ENCODE data around the gene GPR37L1.

Gene GPR37L1

GRCh38 chr1:202106340-202107254 is 16.1 kb upstream of the GPR37L1 start:
- H3K18ac ChIP-seq (ENCODE audit: low read depth in 1 of 2, low read length in 2 of 2) = peak overlapping the region in 1 of 2 experiments; percentile 22
- no peaks in the 10 kb centered on the region for H3K36me3 ChIP-seq (ENCODE audit: control insufficient read depth in 1 of 2, insufficient read depth in 2 of 2, low read depth in 1 of 2, low read length in 2 of 2)
- H3K27me3 ChIP-seq (ENCODE audit: control insufficient read depth in 1 of 2, insufficient read depth in 1 of 2, low read length in 2 of 2) = no peaks in the 10 kb centered on the region
- H3K27ac ChIP-seq (ENCODE audit: low read length, poor library complexity, severe bottlenecking) = no peak overlapping the region
- no peak overlapping the region for H3K9ac ChIP-seq (ENCODE audit: low read length)
- 82% methylated on average over 10 of the region's 10 CpGs for WGBS
- H3K9me3 ChIP-seq (ENCODE audit: control insufficient read depth, low read length) = no peaks in the 10 kb centered on the region
- DNase-seq = no peak
- H3K4ac ChIP-seq (ENCODE audit: low read depth in 1 of 2, low read length in 2 of 2) = no peak overlapping the region
- H2AK5ac ChIP-seq (ENCODE audit: low read length, severe bottlenecking) = peak overlapping the region; percentile 13
- peak overlapping the region in 1 of 2 experiments; percentile 43 for H2BK12ac ChIP-seq (ENCODE audit: low read length in 2 of 2)
- H2BK5ac ChIP-seq (ENCODE audit: low read depth, low read length, poor library complexity, severe bottlenecking) = peak overlapping the region; percentile 53
- no peak overlapping the region for H3K4me2 ChIP-seq (ENCODE audit: low read length, poor library complexity, severe bottlenecking)
- H3K4me1 ChIP-seq (ENCODE audit: control insufficient read depth, insufficient read depth, low read depth, low read length) = peaks cover 32% of the 10 kb centered on the region
- H4K8ac ChIP-seq (ENCODE audit: low read length) = no peak overlapping the region
- H2BK120ac ChIP-seq (ENCODE audit: low read depth, low read length) = no peak overlapping the region
- H3K4me3 ChIP-seq (ENCODE audit: insufficient read depth in 1 of 2, low read depth in 1 of 2, low read length in 2 of 2) = no peak overlapping the region
- no peak overlapping the region for H2BK15ac ChIP-seq (ENCODE audit: low read depth, poor library complexity, severe bottlenecking)
- H2AFZ ChIP-seq (ENCODE audit: low read depth, low read length) = no peak overlapping the region
- H3K79me1 ChIP-seq (replicated peaks; ENCODE audit: low read length, poor library complexity, severe bottlenecking) = no peaks in the 10 kb centered on the region
- H3K23ac ChIP-seq (ENCODE audit: low read length in 2 of 2) = no peak overlapping the region
- H4K91ac ChIP-seq (ENCODE audit: low read length) = no peak overlapping the region
- H3K14ac ChIP-seq (ENCODE audit: low read length in 2 of 2) = no peak overlapping the region

DNA sequence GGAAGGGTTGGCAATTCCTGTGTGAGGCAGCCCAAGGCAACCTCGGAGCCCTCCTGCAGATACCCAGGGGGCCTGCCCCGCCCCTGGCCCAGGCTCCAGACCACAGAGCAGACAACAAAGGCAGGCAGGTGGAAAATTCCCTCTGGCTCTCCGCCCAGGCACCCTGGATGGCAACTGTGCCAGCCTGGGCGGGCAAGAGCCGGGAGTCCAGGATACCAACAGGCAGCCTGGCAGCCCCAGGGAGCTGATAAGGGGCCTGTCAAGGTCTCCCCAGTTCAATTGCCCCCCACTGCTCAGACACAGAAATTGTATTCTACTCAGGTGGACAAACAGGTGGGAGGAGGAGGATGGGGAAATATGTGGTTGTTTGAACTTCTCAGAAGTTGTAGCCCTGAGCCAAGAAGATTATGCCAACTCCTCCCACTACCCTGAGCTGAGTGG is 15.4 kb upstream of the GPR37L1 start:
- Histone ChIP-seq H3K4me1 (ENCODE audit: control insufficient read depth, insufficient read depth, low read depth, low read length) (peaks cover 31% of the 10 kb centered on the region), H4K8ac (ENCODE audit: low read length) (no peak overlapping the region), H2BK15ac (ENCODE audit: low read depth, poor library complexity, severe bottlenecking) (no peak overlapping the region), H4K91ac (ENCODE audit: low read length) (no peak overlapping the region), H3K23ac (ENCODE audit: low read length in 2 of 2) (no peak overlapping the region), H3K27me3 (ENCODE audit: control insufficient read depth in 1 of 2, insufficient read depth in 1 of 2, low read length in 2 of 2) (no peaks in the 10 kb centered on the region), H2BK12ac (ENCODE audit: low read length in 2 of 2) (no peak overlapping the region), H2BK120ac (ENCODE audit: low read depth, low read length) (no peak overlapping the region), H3K9ac (ENCODE audit: low read length) (no peak overlapping the region), H2BK5ac (ENCODE audit: low read depth, low read length, poor library complexity, severe bottlenecking) (no peak overlapping the region), H2AFZ (ENCODE audit: low read depth, low read length) (no peak overlapping the region), H3K9me3 (ENCODE audit: control insufficient read depth, low read length) (no peaks in the 10 kb centered on the region), H2AK5ac (ENCODE audit: low read length, severe bottlenecking) (peak overlapping the region; percentile 13), H3K27ac (ENCODE audit: low read length, poor library complexity, severe bottlenecking) (no peak overlapping the region), H3K4me2 (ENCODE audit: low read length, poor library complexity, severe bottlenecking) (no peak overlapping the region), H3K14ac (ENCODE audit: low read length in 2 of 2) (no peak overlapping the region), H3K18ac (ENCODE audit: low read depth in 1 of 2, low read length in 2 of 2) (no peak overlapping the region), H3K79me1 (replicated peaks; ENCODE audit: low read length, poor library complexity, severe bottlenecking) (no peaks in the 10 kb centered on the region), H3K4ac (ENCODE audit: low read depth in 1 of 2, low read length in 2 of 2) (no peak overlapping the region), H3K36me3 (ENCODE audit: control insufficient read depth in 1 of 2, insufficient read depth in 2 of 2, low read depth in 1 of 2, low read length in 2 of 2) (no peaks in the 10 kb centered on the region), H3K4me3 (ENCODE audit: insufficient read depth in 1 of 2, low read depth in 1 of 2, low read length in 2 of 2) (no peak overlapping the region)
- no peak for DNase-seq
- 81% methylated on average over 5 of the region's 5 CpGs for WGBS

DNA sequence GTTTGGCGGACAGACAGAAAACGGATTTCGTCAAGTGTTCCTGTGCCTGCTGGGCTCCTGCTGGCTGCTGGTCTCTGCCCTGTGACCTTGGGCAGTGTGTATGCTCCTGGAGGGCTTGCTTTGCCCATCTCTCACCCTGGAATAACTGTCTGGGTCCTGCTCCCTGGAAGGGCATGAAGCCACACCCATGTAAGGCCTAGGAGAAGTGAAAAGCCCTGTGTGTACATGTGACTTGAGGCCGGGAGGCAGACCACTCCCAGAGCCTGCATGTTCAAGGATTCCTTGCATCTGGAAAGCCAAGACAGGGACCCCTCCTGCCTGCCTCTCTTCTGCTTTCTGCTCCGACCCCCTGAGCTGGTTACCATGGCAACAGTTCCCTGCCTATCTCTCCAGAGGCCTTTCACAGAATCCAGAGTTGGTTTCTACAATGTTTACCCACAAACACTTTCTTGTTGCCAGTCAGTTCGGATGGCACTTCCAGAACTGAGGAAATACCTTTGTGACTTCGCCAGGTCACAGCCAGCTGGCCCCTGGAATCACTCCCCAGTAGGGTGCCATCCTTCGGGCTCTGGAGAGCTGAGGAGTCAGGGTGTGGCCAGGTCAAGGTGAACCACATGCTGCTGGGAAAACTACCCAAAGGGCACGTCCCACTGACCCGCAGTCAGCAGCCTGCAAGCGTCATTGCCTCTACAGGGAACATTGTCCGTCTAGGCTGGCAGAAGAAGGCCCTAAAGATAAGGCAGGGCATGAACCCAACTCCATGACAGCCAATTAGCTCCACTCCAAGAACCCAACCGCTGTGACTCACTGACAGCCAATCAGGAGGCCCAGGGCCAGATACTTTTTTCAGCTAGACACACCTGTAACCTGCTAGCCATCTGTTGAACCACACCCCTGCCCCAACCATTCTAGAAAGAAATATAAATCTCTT is 14.7 kb upstream of the GPR37L1 start:
- Histone ChIP-seq H4K8ac (ENCODE audit: low read length) (peak overlapping the region; percentile 35), H2BK12ac (ENCODE audit: low read length in 2 of 2) (no peak overlapping the region), H3K18ac (ENCODE audit: low read depth in 1 of 2, low read length in 2 of 2) (no peak overlapping the region), H2AFZ (ENCODE audit: low read depth, low read length) (no peak overlapping the region), H2AK5ac (ENCODE audit: low read length, severe bottlenecking) (peak overlapping the region; percentile 13), H3K4ac (ENCODE audit: low read depth in 1 of 2, low read length in 2 of 2) (no peak overlapping the region), H3K4me1 (ENCODE audit: control insufficient read depth, insufficient read depth, low read depth, low read length) (peaks cover 36% of the 10 kb centered on the region), H3K23ac (ENCODE audit: low read length in 2 of 2) (no peak overlapping the region), H3K14ac (ENCODE audit: low read length in 2 of 2) (peak overlapping the region in 1 of 2 experiments; percentile 81), H3K9ac (ENCODE audit: low read length) (no peak overlapping the region), H3K9me3 (ENCODE audit: control insufficient read depth, low read length) (no peaks in the 10 kb centered on the region), H2BK15ac (ENCODE audit: low read depth, poor library complexity, severe bottlenecking) (no peak overlapping the region), H3K4me2 (ENCODE audit: low read length, poor library complexity, severe bottlenecking) (no peak overlapping the region), H3K4me3 (ENCODE audit: insufficient read depth in 1 of 2, low read depth in 1 of 2, low read length in 2 of 2) (no peak overlapping the region), H3K79me1 (replicated peaks; ENCODE audit: low read length, poor library complexity, severe bottlenecking) (no peaks in the 10 kb centered on the region), H4K91ac (ENCODE audit: low read length) (no peak overlapping the region), H2BK5ac (ENCODE audit: low read depth, low read length, poor library complexity, severe bottlenecking) (no peak overlapping the region), H2BK120ac (ENCODE audit: low read depth, low read length) (no peak overlapping the region), H3K27ac (ENCODE audit: low read length, poor library complexity, severe bottlenecking) (no peak overlapping the region), H3K27me3 (ENCODE audit: control insufficient read depth in 1 of 2, insufficient read depth in 1 of 2, low read length in 2 of 2) (no peaks in the 10 kb centered on the region), H3K36me3 (ENCODE audit: control insufficient read depth in 1 of 2, insufficient read depth in 2 of 2, low read depth in 1 of 2, low read length in 2 of 2) (no peaks in the 10 kb centered on the region)
- no peak for DNase-seq
- WGBS = 78% methylated on average over 13 of the region's 13 CpGs

GRCh38 chr1:202110977-202111376 is 11.7 kb upstream of the GPR37L1 start:
- DNase-seq = no peak
- Histone ChIP-seq H4K8ac (ENCODE audit: low read length) (no peak overlapping the region), H3K36me3 (ENCODE audit: control insufficient read depth in 1 of 2, insufficient read depth in 2 of 2, low read depth in 1 of 2, low read length in 2 of 2) (no peaks in the 10 kb centered on the region), H4K91ac (ENCODE audit: low read length) (no peak overlapping the region), H2BK5ac (ENCODE audit: low read depth, low read length, poor library complexity, severe bottlenecking) (no peak overlapping the region), H3K9ac (ENCODE audit: low read length) (no peak overlapping the region), H3K27me3 (ENCODE audit: control insufficient read depth in 1 of 2, insufficient read depth in 1 of 2, low read length in 2 of 2) (peaks cover 0 to 6% of the 10 kb centered on the region in 2 experiments), H3K14ac (ENCODE audit: low read length in 2 of 2) (no peak overlapping the region), H2BK12ac (ENCODE audit: low read length in 2 of 2) (no peak overlapping the region), H3K4me2 (ENCODE audit: low read length, poor library complexity, severe bottlenecking) (no peak overlapping the region), H2BK15ac (ENCODE audit: low read depth, poor library complexity, severe bottlenecking) (no peak overlapping the region), H3K18ac (ENCODE audit: low read depth in 1 of 2, low read length in 2 of 2) (no peak overlapping the region), H3K4ac (ENCODE audit: low read depth in 1 of 2, low read length in 2 of 2) (no peak overlapping the region), H3K4me1 (ENCODE audit: control insufficient read depth, insufficient read depth, low read depth, low read length) (peaks cover 36% of the 10 kb centered on the region), H3K23ac (ENCODE audit: low read length in 2 of 2) (no peak overlapping the region), H3K4me3 (ENCODE audit: insufficient read depth in 1 of 2, low read depth in 1 of 2, low read length in 2 of 2) (no peak overlapping the region), H2AK5ac (ENCODE audit: low read length, severe bottlenecking) (no peak overlapping the region), H2BK120ac (ENCODE audit: low read depth, low read length) (no peak overlapping the region), H3K9me3 (ENCODE audit: control insufficient read depth, low read length) (no peaks in the 10 kb centered on the region), H2AFZ (ENCODE audit: low read depth, low read length) (no peak overlapping the region), H3K79me1 (replicated peaks; ENCODE audit: low read length, poor library complexity, severe bottlenecking) (no peaks in the 10 kb centered on the region), H3K27ac (ENCODE audit: low read length, poor library complexity, severe bottlenecking) (no peak overlapping the region)
- WGBS = 90% methylated on average over 3 of the region's 3 CpGs
